AG04450 (cell line): ENCODE results near the gene GP5. TPM values are rescaled to one million over a fixed set of nuclear protein-coding genes. Genes with fewer than 3 reads are reported as not detected.

Experiments used
- CTCF ChIA-PET: fragments of 300-600, 350-600 bp; formaldehyde crosslinking; extraction: SDS; loops from one replicate; lab custom pipeline; 2022; ENCODE audit warnings: antibody characterized with exemption, inconsistent platforms; lab: Charles Lee
- POLR2A ChIA-PET: fragments of 350-600 bp; formaldehyde crosslinking; extraction: SDS; loops from one replicate; lab custom pipeline; 2021; ENCODE audit warnings: antibody characterized with exemption, inconsistent platforms; lab: Yijun Ruan, JAX
- DNase-seq: peaks from one replicate; pipeline ENCODE4 v3.0.0-alpha.2; 2011; ENCODE audit warnings: low read depth, low spot score
- H3K27ac ChIP-seq: one replicate; pipeline ENCODE4 v1.5.1; 2012; ENCODE audit warnings: low read depth, low read length, control low read depth
- H3K27me3 ChIP-seq: one replicate; pipeline ENCODE4 v1.6.0; 2012; ENCODE audit warnings: low read length; ENCODE audit not compliant: control insufficient read depth, insufficient read depth
- H3K4me3 ChIP-seq: 2 replicates; pipeline ENCODE4 v1.5.1; 2011; ENCODE audit warnings: mild to moderate bottlenecking, low read depth, low read length, control low read depth
- H3K9me3 ChIP-seq: 2 replicates; pipeline ENCODE4 v1.5.1; 2012; ENCODE audit warnings: low read length; ENCODE audit not compliant: control insufficient read depth, insufficient read depth
- polyA plus RNA-seq: library from polyadenylated mRNA; depleted of rRNA; stranded (reverse); fragments of >200 nt; gene quantifications from 2 replicates; pipeline ENCODE4 v1.2.3, GENCODE V29; 2011
- TF ChIP-seq, protein P1 (sequence below): IDR thresholded peaks from 2 replicates; pipeline ENCODE4 v1.5.1; 2011; ENCODE audit warnings: low read depth, low read length, control low read depth, inconsistent platforms

Gene GP5
- polyA plus RNA-seq, 1 experiment, result 0.06 TPM

DNA sequence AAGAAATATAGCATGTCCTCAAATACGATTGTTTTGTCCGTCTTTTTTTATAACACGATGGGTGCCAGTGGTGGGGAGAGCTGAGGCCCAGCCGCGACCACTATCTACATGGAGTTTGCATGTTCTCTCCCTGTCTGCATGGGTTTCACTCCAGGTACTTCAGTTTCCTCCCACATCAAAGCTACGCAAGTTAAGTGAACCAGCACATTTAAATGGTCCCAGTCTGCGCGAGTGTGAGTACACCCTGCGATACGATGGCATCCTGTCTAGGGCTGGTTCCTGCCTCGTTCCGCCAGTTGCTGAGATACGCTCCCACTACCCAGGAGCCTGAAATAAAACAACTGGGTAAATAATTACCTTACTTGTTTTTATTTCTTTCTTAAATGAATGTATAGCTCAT lies 47.1 kb upstream of the GP5 start:
- Histone ChIP-seq H3K27ac (no peak overlapping the region), H3K4me3 (no peak overlapping the region), H3K27me3 (no peaks in the 10 kb centered on the region), H3K9me3 (no peaks in the 10 kb centered on the region)
- CTCF ChIA-PET, result interaction anchor here (1.0 to 1.6 kb wide), 2 partner anchors 26 to 188 kb away, joined by 4 to 5 read pairs; partner anchors contain the start of gene TMEM44
- TF ChIP-seq, protein P1, sequence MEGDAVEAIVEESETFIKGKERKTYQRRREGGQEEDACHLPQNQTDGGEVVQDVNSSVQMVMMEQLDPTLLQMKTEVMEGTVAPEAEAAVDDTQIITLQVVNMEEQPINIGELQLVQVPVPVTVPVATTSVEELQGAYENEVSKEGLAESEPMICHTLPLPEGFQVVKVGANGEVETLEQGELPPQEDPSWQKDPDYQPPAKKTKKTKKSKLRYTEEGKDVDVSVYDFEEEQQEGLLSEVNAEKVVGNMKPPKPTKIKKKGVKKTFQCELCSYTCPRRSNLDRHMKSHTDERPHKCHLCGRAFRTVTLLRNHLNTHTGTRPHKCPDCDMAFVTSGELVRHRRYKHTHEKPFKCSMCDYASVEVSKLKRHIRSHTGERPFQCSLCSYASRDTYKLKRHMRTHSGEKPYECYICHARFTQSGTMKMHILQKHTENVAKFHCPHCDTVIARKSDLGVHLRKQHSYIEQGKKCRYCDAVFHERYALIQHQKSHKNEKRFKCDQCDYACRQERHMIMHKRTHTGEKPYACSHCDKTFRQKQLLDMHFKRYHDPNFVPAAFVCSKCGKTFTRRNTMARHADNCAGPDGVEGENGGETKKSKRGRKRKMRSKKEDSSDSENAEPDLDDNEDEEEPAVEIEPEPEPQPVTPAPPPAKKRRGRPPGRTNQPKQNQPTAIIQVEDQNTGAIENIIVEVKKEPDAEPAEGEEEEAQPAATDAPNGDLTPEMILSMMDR, result no peak
- no peak for DNase-seq
- POLR2A ChIA-PET, result no interaction called here

DNA sequence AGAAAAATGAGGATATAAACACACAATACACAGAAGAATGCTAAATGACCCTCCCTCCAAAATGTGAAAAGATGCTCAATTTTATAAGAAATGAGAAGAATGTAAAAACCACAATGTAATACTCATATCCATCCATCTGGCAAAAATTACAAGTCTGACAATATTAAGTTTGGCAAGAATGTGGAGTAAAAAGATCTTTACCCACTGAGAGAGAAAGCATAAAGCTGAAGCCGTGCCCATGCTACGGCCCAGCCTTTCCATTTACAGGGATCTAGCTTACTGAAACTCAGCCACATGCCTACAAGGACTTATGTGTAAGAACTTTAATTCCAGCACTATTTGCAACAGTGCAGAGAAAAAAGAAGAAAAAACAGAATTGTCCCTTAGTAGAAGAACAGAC lies 44.8 kb upstream of the GP5 start:
- TF ChIP-seq, protein P1, result no peak
- no peak overlapping the region for H3K27ac ChIP-seq
- DNase-seq, result no peak
- ChIA-PET POLR2A (no interaction called here), CTCF (interaction anchor here (0.7 to 1.1 kb wide), 3 partner anchors 10 to 110 kb away, joined by 3 to 4 read pairs (median 3); no protein-coding TSS in a partner anchor)
- H3K9me3 ChIP-seq, result no peaks in the 10 kb centered on the region
- no peak overlapping the region for H3K4me3 ChIP-seq
- no peaks in the 10 kb centered on the region for H3K27me3 ChIP-seq

DNA sequence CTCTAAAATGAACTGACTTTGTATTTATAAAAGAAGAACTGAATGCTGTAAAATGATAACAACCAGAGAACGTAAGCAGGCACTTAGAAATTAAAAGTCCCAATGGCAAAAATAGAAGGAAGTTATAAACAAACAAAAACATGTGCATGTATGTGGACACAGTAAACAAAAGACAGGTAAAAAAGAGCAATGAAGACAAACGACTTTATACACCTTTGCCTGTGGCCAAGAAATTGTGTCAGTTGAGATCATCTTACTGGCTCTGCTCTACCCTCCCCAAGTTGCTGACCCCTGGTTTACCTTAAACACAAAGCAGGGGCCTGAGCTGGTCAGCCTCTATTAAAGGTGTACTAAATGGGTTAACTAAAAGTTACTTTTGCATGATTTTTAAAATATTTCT lies 41.7 kb upstream of the GP5 start:
- DNase-seq, result no peak
- ChIA-PET CTCF (interaction anchor here (0.9 to 1.6 kb wide), 2 partner anchors 97 to 231 kb away, joined by 3 to 4 read pairs; no protein-coding TSS in a partner anchor), POLR2A (no interaction called here)
- Histone ChIP-seq H3K27ac (no peak overlapping the region), H3K27me3 (no peaks in the 10 kb centered on the region), H3K9me3 (no peaks in the 10 kb centered on the region), H3K4me3 (no peak overlapping the region)
- TF ChIP-seq, protein P1, result no peak

DNA sequence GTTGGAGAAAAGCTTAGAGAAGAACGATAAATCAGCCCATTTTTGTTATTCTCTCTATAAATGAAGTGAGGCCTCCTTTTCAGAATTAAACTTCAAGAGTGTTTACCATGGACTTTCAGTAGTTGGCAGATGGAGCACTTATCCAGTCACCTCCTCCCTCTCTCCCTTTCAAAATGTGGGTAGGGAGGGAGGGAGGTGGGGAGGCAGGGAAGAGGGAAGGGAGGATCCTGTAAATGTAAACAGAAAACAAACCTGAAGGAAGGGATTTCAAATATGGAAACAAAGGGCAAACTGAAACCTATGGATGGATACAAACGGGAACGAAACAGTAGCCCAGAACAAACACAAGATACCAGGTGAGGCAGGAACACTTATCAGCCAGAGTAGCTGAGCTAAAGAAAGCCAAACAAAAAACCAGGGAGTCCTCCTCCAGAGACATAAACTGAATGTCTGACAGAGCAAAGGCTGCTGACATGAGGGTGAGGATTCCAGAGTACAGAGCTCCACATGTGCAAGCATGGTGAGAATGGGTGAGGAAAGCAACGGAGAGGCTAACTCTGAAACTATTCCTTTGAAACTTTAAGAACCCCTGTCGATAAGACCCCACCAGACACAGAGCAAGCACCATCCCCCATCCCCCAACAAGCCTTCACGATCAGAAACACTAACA lies 41.0 kb upstream of the GP5 start:
- H3K27ac ChIP-seq, result no peak overlapping the region
- H3K27me3 ChIP-seq, result no peaks in the 10 kb centered on the region
- no peak for DNase-seq
- ChIA-PET POLR2A (no interaction called here), CTCF (interaction anchor here (1.5 to 2.3 kb wide), 2 partner anchors 33 to 96 kb away, joined by 3 to 11 read pairs; no protein-coding TSS in a partner anchor)
- H3K9me3 ChIP-seq, result no peaks in the 10 kb centered on the region
- no peak overlapping the region for H3K4me3 ChIP-seq
- TF ChIP-seq, protein P1, result no peak

DNA sequence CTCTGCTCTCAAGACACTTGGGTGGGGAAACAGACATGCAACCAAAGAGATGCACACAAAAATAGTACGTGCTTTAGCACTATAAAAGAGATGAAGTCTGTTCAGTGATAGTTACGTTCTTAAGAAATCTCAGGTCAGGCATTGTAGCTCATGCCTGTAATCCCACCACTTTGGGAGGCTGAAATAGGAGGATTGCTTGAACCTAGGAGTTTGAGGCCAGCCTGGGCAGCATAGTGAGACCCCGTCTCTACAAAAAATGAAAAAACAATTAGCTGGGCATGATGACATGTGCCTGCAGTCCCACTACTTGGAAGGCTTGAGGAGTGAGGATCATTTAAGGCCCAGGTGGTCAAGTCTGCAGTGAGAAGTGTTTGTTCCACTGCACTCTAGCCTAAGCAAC lies 35.4 kb upstream of the GP5 start:
- H3K4me3 ChIP-seq, result no peak overlapping the region
- POLR2A ChIA-PET, result no interaction called here
- H3K27ac ChIP-seq, result no peak overlapping the region
- no peak for DNase-seq
- H3K9me3 ChIP-seq, result no peaks in the 10 kb centered on the region
- TF ChIP-seq, protein P1, result no peak
- H3K27me3 ChIP-seq, result no peaks in the 10 kb centered on the region
- CTCF ChIA-PET, result interaction anchor here (2.9 kb wide), 1 partner anchor 38 kb away, joined by 11 read pairs; no protein-coding TSS in a partner anchor
